Activated B cell treated with CpG ODN at 0.5 μM for 24 hours (primary cell): ENCODE measurements around the gene SLC25A23. TPM values are rescaled to one million over a fixed set of nuclear protein-coding genes. Genes with fewer than 3 reads are reported as not detected.
A peak's percentile ranks its signal among the peaks of the same experiment; 100 is the strongest.

Experiments used
- ATAC-seq: fragments of 200-7000 bp; cut with Tn5 transposase; one replicate; pipeline ENCODE4 v1.10.0; 2021; ENCODE audit warnings: low read depth, mild to moderate bottlenecking, moderate library complexity
- CTCF ChIA-PET: fragments of 350-600 bp; sonication (Branson Sonifier 250); formaldehyde crosslinking; loops from one replicate; lab custom pipeline; 2021; ENCODE audit warnings: antibody characterized with exemption; lab: Charles Lee
- POLR2A ChIA-PET: fragments of 350-600 bp; sonication (Branson Sonifier 250); formaldehyde crosslinking; loops from one replicate; lab custom pipeline; 2021; ENCODE audit warnings: antibody characterized with exemption; lab: Charles Lee
- DNase-seq: peaks from one replicate; pipeline ENCODE4 v3.0.0; 2022
- H3K27ac Mint-ChIP-seq: one replicate; pipeline ENCODE4 v1.8.0; 2020; ENCODE audit warnings: mixed read lengths
- H3K27me3 Mint-ChIP-seq: one replicate; pipeline ENCODE4 v1.8.0; 2021; ENCODE audit warnings: mixed read lengths
- H3K36me3 Mint-ChIP-seq: one replicate; pipeline ENCODE4 v1.8.0; 2021; ENCODE audit warnings: low read depth, mixed read lengths
- H3K4me1 Mint-ChIP-seq: one replicate; pipeline ENCODE4 v1.8.0; 2021; ENCODE audit warnings: mixed read lengths
- H3K4me3 Mint-ChIP-seq: one replicate; pipeline ENCODE4 v1.8.0; 2020; ENCODE audit warnings: mild to moderate bottlenecking, mixed read lengths
- H3K9me3 Mint-ChIP-seq: one replicate; pipeline ENCODE4 v1.8.0; 2020; ENCODE audit warnings: mixed read lengths
- CTCF ChIP-seq: fragments of 200-600 bp; IDR thresholded peaks from one replicate; pipeline ENCODE4 v1.8.0; 2022; ENCODE audit warnings: antibody characterized with exemption, mild to moderate bottlenecking
- intact Hi-C: fragments of 100-400 bp; cut with micrococcal nuclease; formaldehyde crosslinking; loops from one replicate; pipeline ENCODE4 v1.15.1; 2024
- total RNA-seq: library from RNA; stranded (reverse); gene quantifications from 2 replicates; pipeline ENCODE4 v1.2.3, GENCODE V29; 2022

The SLC25A23 gene
- total RNA-seq, 1 donor from 2014 or later = 50.4 TPM

- Mint-ChIP-seq H3K27me3 (no peaks in the 10 kb centered on the region), H3K36me3 (peaks cover 22% of the 10 kb centered on the region), H3K27ac (peak overlapping the region; percentile 85), H3K4me3 (peak overlapping the region; percentile 78), H3K9me3 (no peaks in the 10 kb centered on the region), H3K4me1 (peaks cover 30% of the 10 kb centered on the region)
- no peak for DNase-seq
- intact Hi-C loops = loop anchor here (1.0 to 10.0 kb wide), 10 partner anchors 33 to 701 kb away; partner anchors contain the start of genes CATSPERD, CLPP, DENND1C and GTF2F1
- POLR2A ChIA-PET = interaction anchor here (0.6 to 2.8 kb wide), 9 partner anchors 33 to 643 kb away, joined by 3 to 22 read pairs (median 6); partner anchors contain the start of genes ALKBH7, DENND1C, GTF2F1 and NDUFA11
- CTCF ChIA-PET = no interaction called here
- no peak for TF ChIP-seq CTCF
- ATAC-seq = no peak
These were observed 33.6 kb downstream of the SLC25A23 start for GRCh38 chr19:6425732-6426620.

GRCh38 chr19:6424939-6425731 is 34.5 kb downstream of the SLC25A23 start:
- peak; percentile 92 for DNase-seq
- peak overlapping the region; percentile 85 for H3K27ac Mint-ChIP-seq
- POLR2A ChIA-PET = interaction anchor here (0.6 to 2.8 kb wide), 23 partner anchors 9 to 738 kb away, joined by 3 to 22 read pairs (median 6); partner anchors contain the start of genes ALKBH7, CLPP, DENND1C and GPR108
- ATAC-seq = peak; percentile 83
- H3K27me3 Mint-ChIP-seq = no peaks in the 10 kb centered on the region
- no peaks in the 10 kb centered on the region for H3K9me3 Mint-ChIP-seq
- CTCF ChIA-PET = interaction anchor here (0.8 kb wide), 1 partner anchor 438 kb away, joined by 3 read pairs; no protein-coding TSS in a partner anchor
- H3K36me3 Mint-ChIP-seq = peaks cover 31% of the 10 kb centered on the region
- peak overlapping the region; percentile 78 for H3K4me3 Mint-ChIP-seq
- peaks cover 30% of the 10 kb centered on the region for H3K4me1 Mint-ChIP-seq
- TF ChIP-seq CTCF = no peak
- intact Hi-C loops = loop anchor here (1.0 to 10.0 kb wide), 11 partner anchors 32 to 700 kb away; partner anchors contain the start of genes CATSPERD, CLPP, DENND1C and GTF2F1

- Mint-ChIP-seq H3K4me1 (peaks cover 30% of the 10 kb centered on the region), H3K27ac (peak within 1 kb of the TSS; percentile 85), H3K4me3 (peak within 1 kb of the TSS; percentile 82), H3K27me3 (no peaks in the 10 kb centered on the region), H3K9me3 (no peaks in the 10 kb centered on the region), H3K36me3 (peaks cover 38% of the 10 kb centered on the region)
- ChIA-PET POLR2A (interaction anchor here (0.6 to 2.8 kb wide), 25 partner anchors 10 to 738 kb away, joined by 3 to 22 read pairs (median 5); partner anchors contain the start of genes ALKBH7, CLPP, DENND1C and GPR108), CTCF (interaction anchor here (0.8 kb wide), 1 partner anchor 439 kb away, joined by 3 read pairs; no protein-coding TSS in a partner anchor)
- no peak for ATAC-seq
- no peak for TF ChIP-seq CTCF
- peak; percentile 28 for DNase-seq
- intact Hi-C loops = loop anchor here (1.0 to 10.0 kb wide), 4 partner anchors 150 to 700 kb away; partner anchors contain the start of genes CATSPERD and LONP1
These were observed 35.2 kb downstream of the SLC25A23 start, which contains the start of gene KHSRP for GRCh38 chr19:6424195-6424938. Gene KHSRP (minus strand): TSS chr19:6424811. CDS start chr19:6424701, 110 bp downstream.

GRCh38 chr19:6423499-6424194 is 35.9 kb downstream of the SLC25A23 start:
- H3K36me3 Mint-ChIP-seq = peaks cover 46% of the 10 kb centered on the region
- ATAC-seq = no peak
- DNase-seq = no peak
- no peaks in the 10 kb centered on the region for H3K9me3 Mint-ChIP-seq
- peak overlapping the region; percentile 82 for H3K4me3 Mint-ChIP-seq
- peak overlapping the region; percentile 5 for H3K27ac Mint-ChIP-seq
- no peak for TF ChIP-seq CTCF
- no peaks in the 10 kb centered on the region for H3K27me3 Mint-ChIP-seq
- POLR2A ChIA-PET = interaction anchor here (0.7 to 2.8 kb wide), 6 partner anchors 30 to 440 kb away, joined by 3 to 16 read pairs (median 9); partner anchors contain the start of genes ALKBH7, DENND1C, GTF2F1 and SLC25A23
- intact Hi-C loops = loop anchor here (1.0 to 10.0 kb wide), 4 partner anchors 151 to 699 kb away; partner anchors contain the start of genes CATSPERD and LONP1
- CTCF ChIA-PET = no interaction called here
- H3K4me1 Mint-ChIP-seq = peaks cover 30% of the 10 kb centered on the region
